ENCODE measurements around the gene TTC31. TPM values are rescaled to one million over a fixed set of nuclear protein-coding genes. Genes with fewer than 3 reads are reported as not detected.

The TTC31 gene
- 15.7 to 17.7 TPM (median 16.1 TPM) in 5 replicates for total RNA-seq (2022; extraction: Qiagen RNA extraction)

GRCh38 chr2:74482801-74483674 is at the start of gene TTC31, which contains the start of gene CCDC142:
Gene TTC31 (plus strand): TSS chr2:74483081. CDS start chr2:74483096, 15 bp downstream.
Gene CCDC142 (minus strand): TSS chr2:74482998. CDS start chr2:74482837, 161 bp downstream.

GRCh38 chr2:74441690-74442482 is 41.0 kb upstream of the TTC31 start, which contains the start of gene RTKN:
Gene RTKN (minus strand): TSS chr2:74441937. CDS start chr2:74441816, 121 bp downstream.

GRCh38 chr2:74454654-74455511 is 28.0 kb upstream of the TTC31 start, which contains the start of gene INO80B:
Gene INO80B (plus strand): TSS chr2:74455087. CDS start chr2:74455117, 30 bp downstream.

GRCh38 chr2:74458132-74458937 is 24.5 kb upstream of the TTC31 start, which contains the start of gene WBP1:
Gene WBP1 (plus strand): TSS chr2:74458438. CDS start chr2:74458603, 165 bp downstream.

GRCh38 chr2:74472086-74472944 is 10.6 kb upstream of the TTC31 start, which contains the start of gene MRPL53:
Gene MRPL53 (minus strand): TSS chr2:74472680. CDS start chr2:74472660, 20 bp downstream.

GRCh38 chr2:74499267-74499939 is 16.5 kb downstream of the TTC31 start, which contains the start of gene LBX2:
Gene LBX2 (minus strand): TSS chr2:74499603. CDS start chr2:74499537, 66 bp downstream.

GRCh38 chr2:74507145-74507925 is 24.5 kb downstream of the TTC31 start, which contains the start of gene PCGF1:
Gene PCGF1 (minus strand): TSS chr2:74507695. CDS start chr2:74507668, 27 bp downstream.

GRCh38 chr2:74514368-74515270 is 31.7 kb downstream of the TTC31 start, which contains the start of gene TLX2:
Gene TLX2 (plus strand): TSS chr2:74514450. CDS start chr2:74514807, 357 bp downstream.

GRCh38 chr2:74525717-74526648 is 43.1 kb downstream of the TTC31 start, which contains the start of gene DQX1:
Gene DQX1 (minus strand): TSS chr2:74526231. CDS start chr2:74525729, 502 bp downstream.

GRCh38 chr2:74529357-74530238 is 46.7 kb downstream of the TTC31 start, which contains the start of the genes AUP1 and HTRA2:
Gene AUP1 (minus strand): TSS chr2:74529706. CDS start chr2:74529629, 77 bp downstream.
Gene HTRA2 (plus strand): TSS chr2:74529933. CDS start chr2:74530007, 74 bp downstream.

